Measurements from ENCODE around the gene RNASEH1.

Gene RNASEH1, protein sequence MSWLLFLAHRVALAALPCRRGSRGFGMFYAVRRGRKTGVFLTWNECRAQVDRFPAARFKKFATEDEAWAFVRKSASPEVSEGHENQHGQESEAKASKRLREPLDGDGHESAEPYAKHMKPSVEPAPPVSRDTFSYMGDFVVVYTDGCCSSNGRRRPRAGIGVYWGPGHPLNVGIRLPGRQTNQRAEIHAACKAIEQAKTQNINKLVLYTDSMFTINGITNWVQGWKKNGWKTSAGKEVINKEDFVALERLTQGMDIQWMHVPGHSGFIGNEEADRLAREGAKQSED

DNA sequence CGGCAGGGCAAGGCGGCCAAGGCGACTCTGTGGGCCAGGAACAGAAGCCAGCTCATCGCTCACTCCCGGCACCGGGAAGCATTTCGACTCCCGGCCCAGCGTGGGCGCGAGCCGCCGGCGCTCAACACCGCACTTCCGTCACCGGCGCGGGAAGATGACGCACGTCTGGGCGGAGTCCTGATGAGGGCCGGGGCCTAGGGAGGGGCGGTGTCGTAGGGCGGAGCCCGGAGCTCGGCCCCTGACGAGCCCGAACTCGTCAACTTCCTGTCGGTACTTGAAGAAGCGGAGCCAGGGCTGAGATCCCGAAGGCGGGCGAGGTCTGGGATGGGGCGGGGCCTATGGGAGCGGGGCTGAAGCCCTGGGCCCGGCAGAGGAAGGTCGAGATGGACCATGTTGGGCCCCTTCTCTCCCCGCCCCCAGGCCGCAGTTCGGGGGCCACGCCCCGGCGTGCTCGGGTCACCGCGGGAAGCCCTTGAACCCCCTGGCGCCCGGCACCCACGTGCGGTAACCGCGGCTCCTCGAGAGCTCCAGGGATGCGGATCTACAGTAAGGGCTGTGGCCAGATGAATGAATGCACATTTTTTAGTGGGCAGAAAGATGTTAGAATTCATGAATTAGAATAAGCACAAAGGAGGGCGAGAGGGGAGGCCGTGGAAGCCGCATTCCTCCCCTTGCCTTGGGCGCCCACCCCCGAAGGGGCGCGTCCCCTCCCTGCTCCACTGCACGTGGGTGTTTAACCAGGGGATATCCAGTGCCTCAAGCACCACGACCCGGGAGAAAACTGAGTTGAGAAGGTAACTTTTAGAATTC is at the start of gene RNASEH1:
TSS of gene RNASEH1 (minus strand) at position 129 of the 810 bp plus-strand sequence. CDS start at position 56, 73 bp downstream.
- in situ Hi-C loops (cut with MboI; ENCODE audit: low sequenced_read_pairs): no loop called here

DNA sequence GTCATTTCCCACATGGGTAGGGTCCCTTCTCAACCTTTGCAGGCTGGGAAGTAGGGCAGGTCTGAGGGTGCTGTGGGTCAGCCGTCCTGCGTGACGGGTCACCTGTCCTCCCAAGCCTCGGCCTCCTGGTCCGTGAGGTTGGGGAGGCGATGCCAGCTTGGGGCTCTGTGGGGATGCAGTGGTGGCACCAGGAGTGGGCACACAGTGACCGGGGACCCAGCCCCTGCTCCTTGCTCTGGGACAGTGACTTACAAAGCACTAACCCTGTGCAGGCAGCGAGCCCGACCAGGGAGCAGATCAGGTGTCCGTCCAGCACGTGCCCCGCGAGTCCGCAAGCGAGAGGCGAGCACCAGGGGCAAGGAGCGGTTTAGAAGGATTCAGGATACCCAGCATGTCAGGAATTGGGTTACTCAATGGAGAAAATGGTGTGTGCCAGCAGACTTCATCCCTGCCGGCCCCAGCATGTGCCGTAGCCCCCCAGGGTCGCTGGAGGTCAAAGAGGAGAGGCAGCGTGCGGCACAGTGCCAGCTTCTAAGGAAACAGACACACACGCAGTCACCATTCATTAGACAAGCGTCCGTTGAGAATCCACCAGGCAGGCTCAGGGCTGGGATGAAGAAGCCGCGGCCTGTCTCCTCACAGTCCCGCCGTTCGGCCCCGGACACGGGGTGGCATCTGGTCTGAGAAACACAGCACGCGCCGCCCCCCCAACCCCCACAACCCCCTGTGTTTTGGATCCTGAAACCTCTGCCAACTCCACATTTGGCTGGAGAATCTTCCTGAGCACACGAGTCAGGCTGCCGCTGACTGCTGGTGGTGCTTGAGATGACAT is 48.5 kb upstream of the RNASEH1 start:
- in situ Hi-C loops (cut with MboI; ENCODE audit: low sequenced_read_pairs): no loop called here

DNA sequence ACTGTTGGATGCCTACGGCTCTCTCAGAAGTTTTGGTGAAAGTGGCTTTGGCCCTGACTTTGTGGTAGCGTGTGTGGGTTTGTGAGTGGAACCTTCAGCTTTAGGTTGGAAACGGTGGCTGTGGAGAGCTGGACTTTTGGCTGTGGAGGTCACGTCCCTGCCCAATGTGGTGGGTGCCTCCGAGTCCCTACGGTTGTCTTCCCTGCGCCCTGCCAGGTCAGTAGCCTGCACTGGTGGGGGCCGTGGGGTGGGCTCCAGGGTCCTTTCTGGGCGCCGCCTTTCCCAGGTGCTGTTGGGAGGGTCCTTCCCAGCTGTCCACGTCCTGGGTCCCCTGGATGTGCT is 47.9 kb upstream of the RNASEH1 start:
- in situ Hi-C loops (cut with MboI; ENCODE audit: low sequenced_read_pairs): no loop called here

DNA sequence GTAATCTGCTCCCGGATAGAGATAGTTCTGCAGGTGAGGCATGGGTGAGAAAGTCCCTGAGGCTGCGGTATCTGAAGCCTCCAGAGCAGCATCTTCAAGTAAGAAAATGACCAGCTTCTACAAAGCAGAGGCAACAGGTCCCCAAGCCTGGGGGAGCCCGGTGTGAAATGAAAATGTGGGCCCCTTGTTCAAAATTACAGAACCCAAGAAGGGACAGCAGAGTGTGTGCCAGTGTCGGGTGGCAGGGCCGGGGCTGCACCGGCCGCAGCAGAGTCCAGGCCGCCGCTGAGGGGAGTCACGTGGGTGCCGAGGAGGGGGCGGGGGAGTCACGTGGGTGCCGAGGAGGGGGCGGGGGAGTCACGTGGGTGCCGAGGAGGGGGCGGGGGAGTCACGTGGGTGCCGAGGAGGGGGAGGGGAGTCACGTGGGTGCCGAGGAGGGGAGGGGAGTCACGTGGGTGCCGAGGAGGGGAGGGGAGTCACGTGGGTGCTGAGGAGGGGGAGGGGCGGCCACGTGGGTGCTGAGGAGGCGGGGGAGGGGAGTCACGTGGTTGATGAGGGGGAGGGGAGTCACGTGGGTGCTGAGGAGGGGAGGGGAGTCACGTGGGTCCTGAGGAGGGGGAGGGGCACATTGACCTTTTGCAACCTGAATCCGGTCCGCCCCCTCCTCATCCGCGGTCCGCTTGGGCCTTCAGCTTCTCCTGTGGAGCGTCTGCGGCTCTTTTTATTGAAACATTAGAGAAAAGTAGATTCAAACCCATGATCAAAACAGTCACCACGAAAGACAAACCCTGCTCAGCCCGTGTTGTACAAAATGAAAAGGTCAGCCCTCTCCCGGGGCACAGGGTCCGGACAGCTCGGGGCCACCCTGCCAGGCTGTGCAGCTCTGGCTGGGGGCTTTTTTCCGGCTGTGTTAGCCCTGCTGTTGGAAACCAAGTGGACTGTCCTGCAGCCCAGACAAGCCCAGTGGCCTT is 47.1 kb upstream of the RNASEH1 start:
- in situ Hi-C loops (cut with MboI; ENCODE audit: low sequenced_read_pairs): no loop called here

DNA sequence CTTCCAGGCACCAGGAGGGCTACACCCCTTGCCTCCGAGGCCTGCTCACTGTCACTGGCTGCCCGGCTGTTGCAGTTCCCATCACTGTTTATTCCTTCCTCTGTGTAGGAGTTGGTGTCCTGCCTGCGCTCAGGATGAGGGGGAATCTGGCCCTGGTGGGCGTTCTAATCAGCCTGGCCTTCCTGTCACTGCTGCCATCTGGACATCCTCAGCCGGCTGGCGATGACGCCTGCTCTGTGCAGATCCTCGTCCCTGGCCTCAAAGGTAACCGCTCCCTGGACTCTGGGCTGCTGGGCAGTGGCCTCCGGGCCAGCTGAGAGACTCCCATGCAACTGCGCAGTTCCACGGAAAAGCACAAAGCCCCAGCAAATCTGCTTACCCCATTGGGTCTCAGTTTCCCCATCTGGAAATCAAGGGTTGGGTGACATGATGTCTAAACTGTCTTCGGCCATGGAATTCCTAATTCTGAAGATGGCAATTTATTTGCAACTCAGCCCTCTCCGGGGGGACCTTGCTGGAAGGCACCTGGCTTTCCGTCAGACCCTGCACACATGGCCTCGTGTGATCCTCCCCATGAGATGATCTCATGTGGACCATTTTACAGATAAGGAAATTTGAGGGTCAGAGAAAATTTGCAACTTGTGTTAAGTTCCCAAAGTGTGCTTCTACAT is 46.2 kb upstream of the RNASEH1 start:
- in situ Hi-C loops (cut with MboI; ENCODE audit: low sequenced_read_pairs): no loop called here

DNA sequence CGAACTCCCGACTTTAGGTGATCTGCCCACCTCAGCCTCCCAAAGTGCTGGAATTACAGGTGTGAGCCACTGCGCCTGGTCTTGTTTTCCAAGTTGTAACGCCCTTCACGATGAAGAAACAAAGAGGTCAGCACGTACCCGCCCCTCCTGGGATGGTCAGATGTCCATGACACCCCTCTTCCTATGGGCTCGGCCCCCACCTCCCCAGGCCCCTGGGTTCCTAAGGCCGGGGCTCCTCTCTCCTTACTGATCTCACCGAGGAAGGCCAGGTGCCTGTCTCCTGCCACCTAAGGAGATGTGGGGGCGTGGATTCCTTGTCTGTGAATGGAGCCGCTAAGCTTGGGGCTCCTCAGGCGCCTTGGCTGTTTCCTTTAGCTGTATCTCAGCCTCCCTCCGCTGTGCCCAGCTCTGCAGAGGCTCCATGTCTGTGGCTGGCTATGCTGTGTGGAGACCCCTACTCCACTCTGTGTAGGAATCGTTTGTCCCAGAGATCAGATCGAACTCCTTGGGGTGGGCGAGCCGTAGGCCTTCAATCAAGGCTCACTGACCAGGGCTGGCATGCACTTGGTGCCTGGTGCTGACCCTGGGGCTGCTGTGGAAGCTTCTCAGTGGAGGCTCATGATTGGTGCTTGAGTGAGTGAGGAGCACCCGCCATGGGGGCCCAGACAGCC is 45.5 kb upstream of the RNASEH1 start:
- in situ Hi-C loops (cut with MboI; ENCODE audit: low sequenced_read_pairs): no loop called here

DNA sequence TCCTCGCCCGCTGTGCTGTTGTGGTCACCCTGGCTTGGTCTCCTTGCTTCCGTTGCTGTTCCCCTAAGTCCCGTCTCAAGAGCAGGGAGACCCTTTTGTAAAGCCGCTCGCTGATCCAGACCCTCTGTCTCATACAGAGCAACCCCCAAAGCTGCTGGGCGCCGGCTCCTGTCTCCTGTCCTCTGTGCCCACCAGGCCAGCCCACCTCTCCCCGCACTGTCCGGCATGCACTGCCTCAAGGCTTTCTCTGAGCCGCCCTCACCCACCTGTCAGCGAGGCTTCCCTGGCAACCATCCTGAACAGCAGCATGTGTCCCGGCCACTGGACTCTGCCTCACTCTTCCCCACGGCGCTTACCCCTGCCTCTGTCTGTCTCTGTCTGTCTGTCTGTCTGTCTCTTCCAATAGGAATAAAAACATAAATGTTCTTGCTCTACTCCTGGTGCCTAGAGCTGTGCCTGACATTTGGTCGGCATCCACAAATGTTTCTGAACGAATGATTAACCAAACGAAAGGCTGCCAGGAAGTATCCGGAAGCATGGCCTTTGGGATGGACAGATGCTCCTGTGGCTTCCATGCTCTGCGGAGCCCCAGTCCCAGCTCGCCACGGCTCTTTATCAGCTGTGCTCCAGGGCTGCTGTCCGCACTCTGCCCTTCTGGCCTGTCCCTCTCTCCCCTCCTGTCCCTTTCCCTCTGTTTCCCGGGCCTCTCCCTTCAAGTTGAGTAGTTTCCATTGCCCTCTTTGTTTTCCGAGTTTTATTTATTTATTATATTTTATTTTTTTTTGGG is 44.6 kb upstream of the RNASEH1 start:
- in situ Hi-C loops (cut with MboI; ENCODE audit: low sequenced_read_pairs): no loop called here

DNA sequence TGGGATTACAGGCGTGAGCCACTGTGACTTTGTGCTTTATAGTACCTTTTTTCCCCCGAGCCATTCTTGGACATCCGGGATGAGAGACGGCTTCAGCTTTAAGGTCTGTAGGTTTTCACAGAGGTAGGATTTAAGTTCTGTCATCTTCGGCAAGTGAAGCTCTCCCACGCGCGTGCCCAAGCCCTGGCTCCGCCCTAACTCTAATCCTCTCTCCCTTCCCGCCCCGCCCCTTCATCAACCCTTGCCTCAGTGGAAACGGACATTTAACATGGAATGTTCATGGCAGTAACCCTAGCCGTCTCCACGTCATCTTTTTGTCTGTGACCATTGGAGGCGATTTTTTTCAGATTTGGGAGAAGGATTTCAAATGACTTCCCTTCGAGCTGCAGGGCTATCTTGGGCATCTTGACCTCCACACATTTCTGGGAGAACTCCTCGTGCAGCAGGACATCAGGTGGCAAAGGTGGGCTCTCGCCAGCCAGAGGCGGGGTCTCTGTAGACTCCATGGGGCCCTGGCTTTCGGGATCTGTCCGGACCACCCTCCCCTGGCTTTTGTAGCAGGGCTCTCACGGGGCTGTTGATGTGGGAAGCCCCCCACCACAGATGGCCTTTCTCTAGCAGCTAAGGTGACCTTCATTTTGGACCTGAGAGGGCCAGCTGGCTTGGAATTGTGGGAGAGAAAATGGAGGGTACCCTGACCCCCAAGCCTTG is 43.6 kb upstream of the RNASEH1 start:
- in situ Hi-C loops (cut with MboI; ENCODE audit: low sequenced_read_pairs): no loop called here

DNA sequence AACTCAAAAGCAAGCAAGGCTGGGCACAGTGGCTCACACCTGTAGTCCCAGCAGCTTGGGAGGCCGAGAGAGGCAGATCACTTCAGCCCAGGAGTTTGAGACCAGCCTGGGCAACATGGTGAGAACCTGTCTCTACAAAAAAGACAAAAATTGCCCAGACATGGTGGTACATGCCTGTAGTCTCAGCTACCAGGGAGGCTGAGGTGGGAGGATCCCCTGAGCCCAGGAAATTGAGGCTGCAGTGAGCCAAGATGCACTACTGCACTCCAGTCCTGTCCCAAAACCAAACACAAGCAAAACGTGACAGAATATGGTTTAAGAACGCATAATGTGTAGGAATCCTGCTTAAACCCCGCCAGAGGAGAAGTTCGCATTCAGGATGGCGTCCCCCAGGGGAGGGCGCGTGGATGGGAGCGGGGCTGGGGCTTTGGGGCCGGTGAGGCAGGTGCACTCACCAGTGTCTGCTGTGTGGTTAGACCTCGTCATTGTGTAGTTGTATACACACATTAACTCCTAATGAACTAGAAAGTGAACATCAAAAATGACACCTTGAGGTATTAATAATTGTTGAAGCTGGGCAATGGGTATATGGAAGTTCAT is 42.2 kb upstream of the RNASEH1 start:
- in situ Hi-C loops (cut with MboI; ENCODE audit: low sequenced_read_pairs): no loop called here

DNA sequence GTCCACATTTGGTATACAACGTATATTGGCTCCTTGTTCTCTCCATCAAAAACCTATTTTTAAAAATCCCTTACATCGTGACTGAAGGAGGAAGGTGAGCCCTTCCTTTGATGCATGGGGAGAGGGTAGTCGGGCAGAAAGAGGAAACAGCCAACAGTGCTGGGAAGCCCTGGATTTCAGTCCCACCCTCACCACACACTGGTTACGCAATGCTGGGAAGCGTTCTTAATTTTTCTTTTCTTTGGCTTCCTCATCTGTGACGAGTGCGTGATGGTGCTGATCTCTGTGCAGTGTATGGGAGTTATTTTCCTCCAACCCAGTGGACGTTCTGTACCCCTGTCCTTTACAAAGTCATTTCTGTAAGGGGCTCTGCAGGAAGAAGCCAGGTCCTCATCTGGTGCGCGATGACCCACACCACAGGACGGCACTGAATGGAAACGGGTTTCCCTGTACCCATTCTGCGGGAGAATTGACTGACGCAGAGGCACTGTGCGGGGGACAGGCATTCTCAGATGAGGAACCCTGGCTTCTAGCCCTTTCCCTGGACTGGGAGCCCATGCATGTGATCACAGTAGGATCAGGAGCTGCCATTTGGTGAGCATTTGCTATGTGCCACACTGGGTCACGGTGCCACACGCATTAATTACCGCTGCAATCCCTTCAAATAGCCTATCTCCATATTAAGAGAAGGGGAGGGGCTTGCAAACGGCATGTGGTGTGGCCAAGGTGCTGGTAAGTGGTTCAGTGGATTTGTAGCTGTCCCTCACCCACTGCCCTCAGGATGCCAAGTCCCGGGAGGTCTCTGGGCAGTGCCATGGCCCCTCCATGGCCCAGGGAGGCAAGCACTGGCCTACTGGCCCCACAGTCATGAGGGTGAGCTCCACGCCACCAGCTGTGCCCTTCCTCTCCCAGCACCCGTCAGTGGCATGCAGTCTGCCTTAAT is 41.0 kb upstream of the RNASEH1 start:
- in situ Hi-C loops (cut with MboI; ENCODE audit: low sequenced_read_pairs): no loop called here

DNA sequence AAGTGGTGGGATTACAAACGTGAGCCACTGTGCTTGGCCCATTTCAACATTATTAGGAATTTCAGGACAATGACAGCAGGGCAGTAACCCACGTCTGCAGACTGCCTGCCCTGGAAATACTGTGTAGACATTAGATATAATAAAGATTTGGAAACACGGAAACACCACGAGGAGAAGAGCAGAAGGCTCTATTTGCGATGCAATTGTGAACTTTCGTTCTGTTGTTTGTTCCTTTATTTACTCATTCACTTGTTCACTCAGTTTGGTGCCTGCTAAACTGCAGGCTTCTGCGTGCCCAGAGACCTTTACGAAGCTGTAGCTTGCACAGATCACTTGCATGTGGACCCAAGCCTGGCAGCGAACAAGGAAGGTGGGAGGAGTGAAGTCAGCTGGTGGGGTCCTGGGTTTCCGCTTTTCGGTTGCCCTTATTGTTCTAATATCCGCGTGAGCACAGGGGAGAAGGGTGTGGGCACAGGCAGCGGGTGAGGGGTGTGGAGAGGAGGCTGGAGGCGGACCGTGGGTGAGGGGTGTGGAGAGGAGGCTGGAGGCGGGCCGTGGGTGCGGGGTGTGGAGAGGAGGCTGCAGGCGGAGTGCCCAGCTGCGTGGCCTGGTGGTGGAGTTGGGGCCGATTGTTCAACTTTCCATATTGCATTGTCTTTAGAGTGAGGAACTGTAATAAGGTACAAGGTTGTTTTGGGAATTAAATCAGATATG is 40.2 kb upstream of the RNASEH1 start:
- in situ Hi-C loops (cut with MboI; ENCODE audit: low sequenced_read_pairs): no loop called here

DNA sequence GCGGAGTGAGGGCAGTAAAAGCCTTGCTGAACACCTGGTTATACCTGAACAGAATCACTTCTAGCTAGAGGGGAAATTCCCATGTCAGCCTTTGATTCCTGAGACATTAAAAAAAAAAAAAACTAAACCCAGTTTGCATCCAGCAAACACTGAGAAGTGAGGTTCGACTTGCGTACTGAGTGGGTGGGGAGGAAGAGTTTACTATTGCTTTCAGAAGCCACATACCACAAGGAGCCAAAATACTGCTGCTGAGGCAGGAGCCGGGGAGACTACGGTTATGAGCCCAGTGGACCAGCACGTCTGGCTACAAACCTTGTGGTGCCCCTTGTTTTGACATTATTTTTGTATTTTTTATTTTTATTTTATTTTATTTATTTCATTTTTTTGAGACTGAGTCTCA is 39.4 kb upstream of the RNASEH1 start:
- in situ Hi-C loops (cut with MboI; ENCODE audit: low sequenced_read_pairs): no loop called here

DNA sequence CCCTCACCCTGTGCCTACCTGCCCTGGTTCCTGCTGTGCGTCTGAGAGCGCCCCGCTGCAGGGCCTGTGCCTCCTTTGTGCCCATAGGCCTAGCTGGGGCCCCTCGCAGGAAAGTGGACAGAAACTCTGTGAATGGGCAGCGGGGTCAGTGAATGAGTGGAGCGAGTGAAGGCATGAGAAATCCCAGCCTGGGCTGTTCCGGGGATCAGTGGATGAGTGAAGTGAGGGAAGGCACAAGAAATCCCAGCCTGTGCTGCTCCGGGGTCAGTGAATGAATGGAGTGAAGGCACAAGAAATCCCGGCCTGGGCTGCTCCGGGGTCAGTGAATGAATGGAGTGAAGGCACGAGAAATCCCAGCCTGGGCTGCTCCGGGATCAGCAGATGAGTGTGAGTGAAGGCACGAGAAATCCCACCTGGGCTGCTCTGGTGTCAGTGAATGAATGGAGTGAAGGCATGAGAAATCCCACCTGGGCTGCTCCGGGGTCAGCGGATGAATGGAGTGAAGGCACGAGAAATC is 38.8 kb upstream of the RNASEH1 start:
- in situ Hi-C loops (cut with MboI; ENCODE audit: low sequenced_read_pairs): no loop called here

DNA sequence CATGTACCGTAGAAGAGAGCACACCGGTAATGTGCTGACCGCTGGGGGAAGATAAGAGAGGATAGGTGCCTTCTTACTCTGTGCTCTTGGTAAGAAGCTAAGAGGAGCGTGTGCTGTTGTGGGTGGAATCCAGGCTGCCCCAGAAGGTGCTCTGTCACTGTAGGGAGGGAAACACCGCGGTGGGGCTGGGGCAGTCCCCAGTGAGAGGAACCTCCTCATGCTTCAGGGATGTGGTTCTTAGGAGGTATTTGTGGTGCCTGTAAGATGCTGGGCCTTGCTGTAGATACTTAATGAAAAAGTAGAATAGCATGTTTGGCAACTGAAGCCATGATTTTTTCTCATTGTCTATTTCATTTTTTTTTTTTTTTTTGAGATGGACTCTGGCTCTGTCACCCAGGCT is 37.9 kb upstream of the RNASEH1 start:
- in situ Hi-C loops (cut with MboI; ENCODE audit: low sequenced_read_pairs): no loop called here

DNA sequence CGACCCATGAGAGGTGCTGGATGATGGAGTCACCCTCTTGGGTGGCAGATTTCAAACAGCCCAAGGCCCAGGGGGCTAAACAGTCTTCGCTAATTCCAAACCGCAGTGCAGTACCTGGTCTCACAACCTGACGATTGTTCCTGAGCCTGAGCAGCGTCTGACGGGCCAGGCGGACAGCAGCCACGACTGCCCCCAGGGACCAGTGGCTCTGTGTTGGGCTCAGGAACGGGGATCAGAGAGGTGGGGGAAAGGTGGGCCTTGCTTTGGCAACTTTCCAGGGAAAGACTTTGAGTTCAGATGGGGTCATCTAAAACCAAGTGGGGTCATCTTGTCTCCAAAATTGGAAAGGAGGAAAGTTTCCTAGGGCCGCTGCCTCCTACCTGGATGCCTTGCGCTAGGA is 37.3 kb upstream of the RNASEH1 start:
- in situ Hi-C loops (cut with MboI; ENCODE audit: low sequenced_read_pairs): no loop called here

Data from HL-60/S4 (cell line).